Activated naive CD4-positive, alpha-beta T cell treated with anti-CD3 and anti-CD28 coated beads, Interleukin-2, amount 50 U/mL, for 24 hours (primary cell): Measurements from ENCODE around the gene NBPF11.
"Not testable (repeated sequence)": the region's sequence is repeated elsewhere in the genome, so short reads cannot be mapped to it uniquely, and the experiment has no call there.

Experiments
- H3K27ac Mint-ChIP-seq: one replicate; pipeline ENCODE4 v1.8.0; 2021; ENCODE audit warnings: mild to moderate bottlenecking, mixed read lengths
- H3K27me3 Mint-ChIP-seq: one replicate; pipeline ENCODE4 v1.8.0; 2021; ENCODE audit warnings: mixed read lengths
- H3K36me3 Mint-ChIP-seq: one replicate; pipeline ENCODE4 v1.8.0; 2021; ENCODE audit warnings: mixed read lengths
- H3K4me1 Mint-ChIP-seq: one replicate; pipeline ENCODE4 v1.8.0; 2021; ENCODE audit warnings: mixed read lengths
- H3K4me3 Mint-ChIP-seq: one replicate; pipeline ENCODE4 v1.8.0; 2021; ENCODE audit warnings: mild to moderate bottlenecking, mixed read lengths
- H3K9me3 Mint-ChIP-seq: one replicate; pipeline ENCODE4 v1.8.0; 2021; ENCODE audit warnings: mixed read lengths

The NBPF11 gene, protein sequence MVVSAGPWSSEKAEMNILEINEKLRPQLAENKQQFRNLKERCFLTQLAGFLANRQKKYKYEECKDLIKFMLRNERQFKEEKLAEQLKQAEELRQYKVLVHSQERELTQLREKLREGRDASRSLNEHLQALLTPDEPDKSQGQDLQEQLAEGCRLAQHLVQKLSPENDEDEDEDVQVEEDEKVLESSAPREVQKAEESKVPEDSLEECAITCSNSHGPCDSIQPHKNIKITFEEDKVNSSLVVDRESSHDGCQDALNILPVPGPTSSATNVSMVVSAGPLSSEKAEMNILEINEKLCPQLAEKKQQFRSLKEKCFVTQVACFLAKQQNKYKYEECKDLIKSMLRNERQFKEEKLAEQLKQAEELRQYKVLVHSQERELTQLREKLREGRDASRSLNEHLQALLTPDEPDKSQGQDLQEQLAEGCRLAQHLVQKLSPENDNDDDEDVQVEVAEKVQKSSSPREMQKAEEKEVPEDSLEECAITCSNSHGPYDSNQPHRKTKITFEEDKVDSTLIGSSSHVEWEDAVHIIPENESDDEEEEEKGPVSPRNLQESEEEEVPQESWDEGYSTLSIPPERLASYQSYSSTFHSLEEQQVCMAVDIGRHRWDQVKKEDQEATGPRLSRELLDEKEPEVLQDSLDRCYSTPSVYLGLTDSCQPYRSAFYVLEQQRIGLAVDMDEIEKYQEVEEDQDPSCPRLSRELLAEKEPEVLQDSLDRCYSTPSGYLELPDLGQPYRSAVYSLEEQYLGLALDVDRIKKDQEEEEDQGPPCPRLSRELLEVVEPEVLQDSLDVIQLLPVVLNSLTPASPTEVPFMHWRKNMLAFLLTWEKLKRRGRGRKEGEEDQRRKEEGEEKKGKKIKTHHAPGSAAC

DNA sequence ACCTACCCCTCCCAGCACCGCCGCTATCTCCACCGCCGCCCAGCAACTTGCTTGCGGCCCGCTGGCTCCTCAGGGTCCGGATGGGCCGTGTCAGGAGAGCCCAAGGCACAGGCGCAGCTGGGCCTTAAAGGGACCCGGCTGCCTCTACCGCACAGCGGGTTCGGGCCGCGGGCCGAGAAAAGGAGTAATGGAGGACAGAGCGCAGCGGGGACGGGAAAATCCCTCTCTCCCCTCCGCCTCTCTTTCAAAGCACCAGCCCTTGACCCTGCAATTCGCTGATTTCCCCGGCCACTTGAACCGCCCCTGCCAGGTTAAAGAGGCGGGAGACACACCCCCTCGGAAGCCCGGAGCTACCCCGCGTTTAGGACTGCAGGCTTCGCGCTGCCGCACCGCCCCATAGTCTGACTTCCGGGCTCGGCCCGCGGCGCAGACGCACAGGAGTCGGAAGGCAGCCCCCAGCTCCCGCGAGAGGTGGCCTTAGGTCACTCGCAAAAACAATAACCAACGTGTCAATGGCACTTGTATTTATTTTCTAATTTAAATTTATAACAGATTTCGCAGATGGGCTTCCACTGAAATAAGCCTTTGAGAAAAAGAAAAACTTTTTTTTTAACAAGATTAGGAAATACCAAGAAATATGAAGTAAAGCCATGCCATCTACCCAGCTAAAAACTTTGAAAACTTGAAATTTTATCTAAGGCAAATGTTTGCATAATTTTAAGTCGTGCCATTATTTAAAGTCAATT, at the start of gene NBPF11:
Gene NBPF11, minus strand, starts transcription at position 371 of the 746 bp plus-strand sequence. CDS start 25,278 bp downstream, outside the sequence.
- Mint-ChIP-seq H3K4me3 (peak within 1 kb of the TSS; percentile 96), H3K27ac (peak within 1 kb of the TSS; percentile 80), H3K4me1 (peaks cover 15% of the 10 kb centered on the region)
- H3K27me3 Mint-ChIP-seq, H3K9me3 Mint-ChIP-seq, H3K36me3 Mint-ChIP-seq: not testable (repeated sequence)

DNA sequence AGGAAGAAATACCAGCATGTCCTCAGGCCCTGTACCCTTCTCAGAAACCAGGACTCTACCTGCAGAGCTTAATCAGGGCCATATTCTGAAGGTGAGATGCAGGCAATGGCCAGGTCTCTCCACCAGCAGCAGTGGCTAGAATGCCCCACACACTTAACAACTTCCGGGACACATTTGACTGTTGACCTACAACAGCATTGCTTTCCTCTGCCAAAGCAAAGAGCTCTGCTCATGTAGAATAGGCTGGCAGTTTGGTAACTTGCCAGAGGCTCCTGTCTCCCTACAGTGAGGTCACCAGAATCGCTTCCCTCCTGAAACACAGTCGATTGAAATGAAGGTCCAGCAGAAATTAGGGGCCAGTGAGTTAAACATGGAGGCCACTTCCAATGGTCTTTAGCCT, 45.3 kb upstream of the NBPF11 start:
- H3K4me3 Mint-ChIP-seq, H3K4me1 Mint-ChIP-seq, H3K27me3 Mint-ChIP-seq, H3K36me3 Mint-ChIP-seq, H3K27ac Mint-ChIP-seq, H3K9me3 Mint-ChIP-seq: not testable (repeated sequence)

DNA sequence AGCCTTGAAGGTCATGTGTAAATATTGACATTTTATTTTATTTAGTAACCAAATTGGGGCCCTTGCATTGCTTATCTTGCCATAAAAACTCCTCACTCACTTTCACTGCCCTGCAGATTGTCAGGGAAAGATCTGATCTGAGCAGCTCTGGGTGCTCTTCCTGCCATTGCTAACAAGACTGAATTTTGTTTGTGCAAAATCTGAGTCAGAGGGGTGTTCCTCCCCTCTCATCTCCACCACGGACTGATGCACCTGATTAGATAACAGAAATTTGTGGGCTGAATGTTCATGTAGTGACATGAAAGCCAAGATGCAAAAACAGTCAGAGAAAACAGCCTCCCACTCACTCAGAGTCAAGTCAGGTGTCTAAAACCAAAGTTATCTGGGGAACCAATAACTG, 44.9 kb upstream of the NBPF11 start:
- H3K27ac Mint-ChIP-seq, H3K4me3 Mint-ChIP-seq, H3K27me3 Mint-ChIP-seq, H3K36me3 Mint-ChIP-seq, H3K4me1 Mint-ChIP-seq, H3K9me3 Mint-ChIP-seq: not testable (repeated sequence)

DNA sequence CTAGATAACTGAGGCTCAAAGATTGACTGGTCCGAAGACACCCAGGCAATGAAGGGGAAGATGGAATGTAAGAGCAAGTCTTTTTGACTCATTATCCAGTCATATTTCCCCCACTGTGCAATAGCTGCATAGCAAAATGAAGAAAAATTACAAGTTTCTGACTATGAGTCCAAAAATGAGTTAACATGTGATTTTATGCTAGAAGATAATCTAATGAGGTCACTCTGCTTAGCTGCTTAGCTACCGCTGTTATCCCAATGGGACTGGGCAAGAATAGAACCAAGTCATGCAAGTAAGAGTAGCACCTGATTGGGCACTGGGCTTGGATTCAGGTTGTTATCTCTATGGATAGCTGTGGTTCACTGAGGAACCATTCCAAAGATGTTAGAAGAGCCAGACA, 43.0 kb upstream of the NBPF11 start:
- not testable (repeated sequence) for H3K36me3 Mint-ChIP-seq

DNA sequence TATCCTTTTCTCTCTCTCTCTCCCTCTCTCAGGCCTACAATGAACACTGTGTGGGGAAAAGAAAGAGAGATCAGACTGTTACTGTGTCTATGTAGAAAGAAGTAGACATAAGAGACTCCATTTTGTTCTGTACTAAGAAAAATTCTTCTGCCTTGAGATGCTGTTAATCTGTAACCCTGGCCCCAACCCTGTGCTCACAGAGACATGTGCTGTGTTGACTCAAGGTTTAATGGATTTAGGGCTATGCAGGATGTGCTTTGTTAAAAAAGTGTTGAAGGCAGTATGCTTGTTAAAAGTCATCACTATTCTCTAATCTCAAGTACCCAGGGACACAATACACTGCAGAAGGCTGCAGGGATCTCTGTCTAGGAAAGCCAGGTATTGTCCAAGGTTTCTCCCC, 36.7 kb upstream of the NBPF11 start:
- not testable (repeated sequence) for H3K4me3 Mint-ChIP-seq, H3K27me3 Mint-ChIP-seq

More for the DNA sequence above, 43.0 kb upstream of the NBPF11 start:
- H3K27ac Mint-ChIP-seq, H3K27me3 Mint-ChIP-seq, H3K4me3 Mint-ChIP-seq, H3K9me3 Mint-ChIP-seq, H3K4me1 Mint-ChIP-seq: not testable (repeated sequence)

DNA sequence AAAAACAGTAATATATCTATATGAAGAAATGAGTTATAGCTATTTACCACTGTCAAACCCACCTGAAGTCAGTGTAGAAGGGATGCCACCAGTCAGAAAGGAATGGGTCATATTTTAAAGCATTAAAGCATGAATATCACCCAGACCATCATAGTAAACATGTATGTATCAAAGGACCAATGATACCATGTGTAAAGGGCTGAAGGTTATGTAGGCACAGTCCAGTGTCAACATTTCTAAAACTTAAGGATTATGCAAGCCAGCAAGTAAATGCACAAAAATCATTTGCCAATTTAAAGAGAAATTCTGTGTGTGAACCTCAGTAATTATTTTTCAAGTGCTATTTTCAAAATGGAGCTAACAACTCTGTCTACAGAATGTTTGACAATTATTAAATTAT, 26.6 kb upstream of the NBPF11 start:
- not testable (repeated sequence) for H3K9me3 Mint-ChIP-seq, H3K36me3 Mint-ChIP-seq, H3K4me3 Mint-ChIP-seq, H3K27me3 Mint-ChIP-seq, H3K4me1 Mint-ChIP-seq, H3K27ac Mint-ChIP-seq

More for the DNA sequence above, 36.7 kb upstream of the NBPF11 start:
- H3K9me3 Mint-ChIP-seq, H3K27ac Mint-ChIP-seq, H3K36me3 Mint-ChIP-seq, H3K4me1 Mint-ChIP-seq: not testable (repeated sequence)

DNA sequence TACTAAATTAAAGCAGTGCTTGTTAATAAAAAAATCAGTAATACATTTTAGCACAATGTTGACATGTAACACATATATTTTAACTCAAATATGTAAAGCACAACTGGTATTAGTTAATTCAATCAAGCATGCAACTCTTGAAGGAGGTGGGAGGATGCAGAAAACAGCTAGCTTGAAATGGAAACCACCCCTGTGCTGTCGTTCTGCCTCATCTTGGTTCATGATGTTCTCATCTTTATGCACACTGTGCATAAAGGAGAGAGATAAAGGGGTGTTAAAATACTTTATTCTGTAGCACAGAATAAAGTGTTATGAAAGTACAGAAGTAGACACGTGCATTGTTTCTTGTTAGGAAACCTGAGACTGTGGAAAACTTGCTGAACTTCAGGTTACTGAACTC, 23.3 kb upstream of the NBPF11 start:
- H3K4me1 Mint-ChIP-seq, H3K36me3 Mint-ChIP-seq, H3K4me3 Mint-ChIP-seq, H3K9me3 Mint-ChIP-seq, H3K27me3 Mint-ChIP-seq, H3K27ac Mint-ChIP-seq: not testable (repeated sequence)

DNA sequence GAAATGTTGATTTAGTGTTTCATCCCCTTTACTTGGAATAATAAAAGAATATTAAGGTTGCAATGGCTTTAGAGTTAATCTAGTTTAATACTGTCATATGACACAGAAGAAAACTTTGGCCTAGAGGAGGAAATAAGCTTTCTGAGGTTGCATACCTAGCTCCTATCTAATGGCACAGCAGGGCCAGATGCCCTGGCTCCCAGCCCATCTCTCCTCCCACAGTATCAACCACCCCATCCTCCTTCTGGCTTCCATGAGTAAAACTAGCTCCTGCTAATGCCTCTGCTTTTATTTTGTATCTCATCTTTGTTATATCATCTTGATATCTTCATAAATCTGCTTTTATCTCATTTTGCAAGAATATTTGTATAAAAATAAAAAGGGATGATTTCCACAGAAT, 19.9 kb upstream of the NBPF11 start:
- H3K27me3 Mint-ChIP-seq, H3K4me3 Mint-ChIP-seq, H3K36me3 Mint-ChIP-seq, H3K4me1 Mint-ChIP-seq, H3K27ac Mint-ChIP-seq, H3K9me3 Mint-ChIP-seq: not testable (repeated sequence)

DNA sequence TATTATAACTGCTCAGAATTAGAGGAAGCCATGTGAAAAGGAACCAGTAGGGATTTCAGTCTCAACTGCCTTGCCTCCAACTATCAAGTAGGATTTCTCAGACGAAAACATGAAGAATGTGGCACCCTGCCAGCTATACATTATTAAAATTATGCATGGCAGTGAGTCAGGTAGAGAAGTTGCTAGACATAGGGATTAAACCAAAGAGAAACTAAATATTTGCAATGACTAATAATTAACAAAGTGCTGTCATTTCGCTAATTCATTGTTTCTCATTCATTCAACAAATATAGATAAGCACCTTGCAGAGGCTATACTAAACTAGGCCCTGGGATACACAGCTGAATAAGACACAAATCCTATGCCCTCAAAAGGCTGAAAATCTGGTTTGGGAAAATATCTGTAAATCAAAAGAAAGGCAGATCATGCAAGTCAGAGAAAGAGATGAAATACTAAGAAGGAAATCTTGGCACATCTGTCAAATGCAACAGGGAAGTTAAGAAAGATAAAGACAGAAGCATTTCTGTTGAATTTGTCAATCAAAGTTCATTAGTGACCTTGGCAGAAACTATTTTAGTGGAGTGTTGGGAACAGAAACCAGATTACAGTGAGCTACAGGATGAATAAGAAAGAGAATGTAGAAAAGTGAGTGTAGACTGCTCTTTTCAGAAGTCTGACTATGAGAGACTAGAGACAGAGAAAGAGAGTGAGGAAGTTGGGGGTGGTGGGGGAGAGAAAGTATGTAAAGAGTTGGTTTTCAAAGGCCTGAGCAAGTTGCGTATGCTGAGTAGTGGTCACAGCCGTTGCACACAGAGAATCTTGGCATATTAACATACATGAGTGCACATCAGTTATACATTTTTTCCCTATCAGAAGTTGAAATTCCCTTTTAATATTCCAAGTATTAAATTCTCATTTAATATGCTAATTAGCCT, 14.7 kb upstream of the NBPF11 start:
- H3K36me3 Mint-ChIP-seq, result peaks cover 1% of the 10 kb centered on the region
- no peak overlapping the region for H3K27ac Mint-ChIP-seq

DNA sequence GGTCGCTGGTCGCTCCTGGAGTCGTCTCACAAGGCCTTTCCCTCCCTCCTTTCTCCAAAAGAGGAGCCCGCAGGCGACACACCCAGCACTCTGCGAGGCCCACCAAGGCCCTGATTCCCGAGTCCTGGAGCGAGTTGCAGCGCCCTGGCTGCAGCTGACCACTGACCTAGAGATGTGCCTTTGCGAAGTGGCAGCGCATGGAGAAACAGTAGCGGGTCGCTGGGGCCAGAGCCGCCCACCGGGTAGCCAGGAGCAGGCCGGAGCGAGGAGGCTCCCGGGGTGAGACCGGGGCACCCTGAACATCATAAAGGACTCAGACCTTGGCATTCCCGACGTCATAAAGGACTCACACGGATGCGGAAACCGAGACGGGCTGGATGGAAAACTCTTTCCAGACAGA, 10.3 kb upstream of the NBPF11 start:
- H3K4me1 Mint-ChIP-seq, result peaks cover 11% of the 10 kb centered on the region
- H3K36me3 Mint-ChIP-seq, result no peaks in the 10 kb centered on the region
- no peaks in the 10 kb centered on the region for H3K9me3 Mint-ChIP-seq
- peaks cover 8% of the 10 kb centered on the region for H3K27me3 Mint-ChIP-seq
- no peak overlapping the region for H3K4me3 Mint-ChIP-seq
- no peak overlapping the region for H3K27ac Mint-ChIP-seq

More for the DNA sequence above, 14.7 kb upstream of the NBPF11 start:
- Mint-ChIP-seq H3K4me3 (no peak overlapping the region), H3K27me3 (no peaks in the 10 kb centered on the region), H3K4me1 (peaks cover 6% of the 10 kb centered on the region), H3K9me3 (no peaks in the 10 kb centered on the region)

DNA sequence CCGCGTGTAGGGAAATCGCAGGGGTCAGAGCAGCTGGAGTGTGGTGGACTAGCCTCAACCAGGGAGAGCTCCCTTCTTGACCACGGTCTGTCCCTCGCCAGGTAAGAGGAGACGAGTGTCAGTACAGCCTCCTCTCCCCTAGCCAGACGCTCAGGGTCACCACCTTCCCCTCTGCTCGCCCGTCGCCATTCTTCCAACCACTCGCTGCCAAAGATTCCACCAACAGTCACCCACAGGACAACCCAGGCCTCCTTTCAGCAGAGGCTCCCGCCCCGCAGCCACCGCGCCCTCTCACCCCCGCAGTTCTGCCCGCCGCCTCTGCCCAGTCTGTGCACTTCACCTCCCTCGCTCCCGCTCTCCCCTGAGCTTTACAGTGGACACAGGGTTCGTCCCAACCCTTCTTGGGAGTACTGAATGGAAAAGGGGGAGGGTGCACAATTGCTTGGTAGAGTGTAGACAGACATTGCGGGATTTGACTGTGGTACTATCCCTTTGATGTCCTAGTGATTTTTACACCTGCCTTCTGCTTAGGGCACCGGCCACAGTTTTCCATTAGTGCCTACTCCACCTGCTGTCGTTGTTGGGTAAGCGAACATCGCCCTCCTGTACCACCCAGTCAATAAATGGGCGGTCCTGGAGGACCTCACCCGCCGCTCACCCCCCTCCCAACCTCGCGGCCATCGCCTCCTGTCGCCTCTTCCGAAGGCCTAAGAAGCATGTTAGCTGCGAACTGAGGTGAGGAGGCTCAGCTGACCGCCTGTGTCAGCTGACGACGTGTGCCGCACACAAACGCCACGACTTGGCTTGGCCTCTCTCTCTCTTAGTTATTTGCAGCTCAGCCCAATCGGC, 9.2 kb upstream of the NBPF11 start:
- Mint-ChIP-seq H3K4me3 (no peak overlapping the region), H3K27me3 (peaks cover 8% of the 10 kb centered on the region), H3K36me3 (no peaks in the 10 kb centered on the region), H3K9me3 (no peaks in the 10 kb centered on the region), H3K4me1 (peaks cover 5% of the 10 kb centered on the region), H3K27ac (no peak overlapping the region)

DNA sequence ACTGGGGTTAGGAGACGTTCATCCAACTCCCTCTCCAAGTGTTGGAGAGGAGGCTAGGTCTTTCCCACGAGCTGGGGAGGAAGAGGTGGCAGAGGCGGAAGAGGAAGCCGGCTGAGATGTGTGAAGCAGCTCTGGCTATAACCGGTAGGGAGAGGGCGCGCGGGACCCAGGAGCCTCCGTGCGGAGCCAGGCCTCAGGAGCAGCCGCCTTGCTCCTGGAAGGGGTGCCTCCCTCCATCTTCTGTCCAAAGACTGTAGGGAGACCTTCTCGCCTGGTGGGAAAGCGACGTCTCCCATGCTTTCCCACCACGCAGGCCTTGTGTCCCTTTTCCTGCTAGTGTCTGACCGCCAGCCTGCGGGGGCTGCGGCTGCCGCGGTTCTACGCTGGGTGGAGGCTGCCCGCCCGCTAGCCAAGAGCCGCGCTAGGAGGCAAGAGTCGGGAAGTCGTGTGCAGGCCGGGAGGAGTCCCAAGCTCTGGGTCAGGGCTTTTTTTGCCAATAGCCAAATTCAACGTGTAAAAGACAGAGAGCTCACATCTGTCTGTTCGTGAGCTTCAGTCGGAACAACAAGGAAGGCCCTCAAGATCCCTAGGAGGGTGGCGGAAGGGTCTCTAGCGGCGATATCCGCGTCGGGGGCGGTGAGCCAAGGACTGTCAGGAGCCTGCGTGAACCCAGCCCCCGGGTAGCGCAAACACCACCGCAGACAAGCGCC, 8.4 kb upstream of the NBPF11 start:
- peaks cover 12% of the 10 kb centered on the region for H3K27me3 Mint-ChIP-seq
- H3K4me3 Mint-ChIP-seq, result no peak overlapping the region

DNA sequence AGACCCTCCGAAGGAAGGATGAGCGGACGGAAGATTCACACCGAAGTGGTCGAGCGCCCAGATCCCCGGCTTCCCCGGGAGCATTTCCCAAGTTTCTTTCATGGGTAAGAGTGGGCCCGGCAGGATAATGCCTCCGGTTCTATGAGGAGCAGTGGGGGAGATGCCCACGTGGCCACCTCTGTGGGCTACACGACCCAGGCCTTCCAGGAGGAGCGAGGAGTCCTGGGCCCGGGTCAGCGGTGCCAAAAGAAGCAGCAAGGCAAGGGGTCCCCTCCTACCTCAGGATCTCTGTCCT, 7.9 kb upstream of the NBPF11 start:
- H3K4me3 Mint-ChIP-seq, result no peak overlapping the region

More for the DNA sequence above, 8.4 kb upstream of the NBPF11 start:
- Mint-ChIP-seq H3K9me3 (no peaks in the 10 kb centered on the region), H3K36me3 (no peaks in the 10 kb centered on the region), H3K4me1 (peaks cover 10% of the 10 kb centered on the region), H3K27ac (no peak overlapping the region)

More for the DNA sequence above, 7.9 kb upstream of the NBPF11 start:
- H3K4me1 Mint-ChIP-seq, result peaks cover 12% of the 10 kb centered on the region
- H3K36me3 Mint-ChIP-seq, result no peaks in the 10 kb centered on the region
- H3K27me3 Mint-ChIP-seq, result peaks cover 14% of the 10 kb centered on the region
- H3K9me3 Mint-ChIP-seq, result no peaks in the 10 kb centered on the region
- H3K27ac Mint-ChIP-seq, result no peak overlapping the region
